GM21526 (cell line): ENCODE results near the gene RAB27A.

Experiments used
- ATAC-seq: cut with Tn5 transposase; IDR thresholded peaks from one replicate; pipeline ENCODE4 v1.9.1; 2021; ENCODE audit warnings: moderate library complexity; ENCODE audit not compliant: unreplicated experiment, low FRiP score

Gene RAB27A

DNA sequence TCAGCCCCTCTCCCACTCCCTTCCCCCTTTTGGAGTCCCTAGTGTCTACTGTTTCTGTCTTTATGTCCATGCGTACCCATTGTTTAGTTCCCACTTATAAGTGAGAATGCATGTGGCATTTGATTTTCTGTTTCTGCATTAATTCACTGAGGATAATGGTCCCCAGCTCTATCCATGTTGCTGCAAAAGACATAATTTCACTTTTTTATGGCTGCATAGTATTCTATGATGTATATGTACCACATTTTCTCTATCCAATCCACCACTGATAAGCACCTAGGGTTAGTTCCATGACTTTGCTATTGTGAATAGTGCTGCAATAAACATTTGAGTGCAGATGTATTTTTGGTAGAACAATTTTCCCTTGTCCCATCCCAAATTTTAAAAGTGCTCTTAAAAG, 58.7 kb downstream of the RAB27A start:
- no peak for ATAC-seq

DNA sequence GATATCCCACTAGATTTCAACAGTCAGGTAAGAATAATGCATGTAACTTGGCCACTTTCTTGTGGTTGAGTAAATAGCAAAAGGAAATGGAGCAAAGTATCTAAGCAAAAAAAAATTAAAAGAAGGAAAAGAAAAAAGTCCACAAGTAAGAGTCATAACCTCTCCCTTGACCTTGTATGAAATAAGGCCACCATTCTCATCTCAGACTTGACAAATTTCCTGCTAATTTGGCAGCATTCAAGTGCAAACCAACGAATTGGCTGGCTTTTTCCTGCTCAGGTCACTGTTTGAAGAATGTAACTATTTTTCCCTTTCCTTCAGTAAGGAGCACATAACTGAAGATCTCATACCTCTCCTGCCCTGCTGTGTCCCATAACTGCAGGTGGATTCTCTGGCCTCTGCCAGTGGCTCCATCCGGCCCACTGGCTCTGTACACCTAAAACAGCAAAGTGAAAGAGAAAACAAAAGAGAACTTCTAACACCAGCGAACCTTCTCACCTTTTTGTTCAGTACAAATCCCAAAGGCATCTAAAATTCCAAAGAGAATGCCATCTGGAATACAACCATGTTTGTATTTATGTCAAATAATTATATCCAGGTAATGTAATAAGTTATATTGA, 59.5 kb downstream of the RAB27A start:
- no peak for ATAC-seq

DNA sequence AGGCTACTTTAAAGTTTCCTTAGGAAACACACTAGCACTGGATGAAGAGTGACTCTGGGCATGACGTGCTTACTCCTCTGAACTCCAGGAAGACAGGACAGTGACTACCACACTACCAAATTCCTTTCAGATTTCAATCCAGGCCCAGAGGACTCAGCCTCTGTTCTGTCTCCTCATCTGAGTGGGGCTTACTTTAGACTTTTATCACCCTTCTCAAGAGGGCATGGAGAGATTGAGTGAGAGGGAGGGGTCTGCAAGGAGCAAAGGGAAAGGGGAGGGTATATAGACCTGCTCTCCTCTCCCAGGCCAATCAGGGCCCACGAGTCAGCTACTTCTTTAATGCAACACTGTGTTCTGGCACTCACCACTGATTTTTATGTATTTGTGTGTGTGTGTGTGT, 63.5 kb downstream of the RAB27A start:
- ATAC-seq = no peak

DNA sequence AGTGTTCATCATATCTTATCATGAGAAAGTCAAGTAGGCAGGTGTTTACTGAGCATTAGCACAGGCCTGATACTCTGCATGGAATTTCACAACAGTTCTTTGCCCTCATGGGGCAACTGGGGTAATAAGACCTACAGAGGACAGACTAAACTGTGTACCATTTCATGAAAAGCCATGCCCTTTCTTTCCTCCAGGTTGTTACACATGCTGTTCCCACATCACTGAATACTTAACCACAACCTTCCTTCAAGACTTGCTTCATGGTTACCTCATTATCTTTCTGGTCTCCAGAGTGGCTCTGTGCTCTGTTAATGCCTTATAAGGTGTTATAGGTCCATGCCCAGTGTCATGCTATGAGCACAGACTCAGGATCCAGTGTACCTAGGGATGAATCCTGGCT, 64.7 kb downstream of the RAB27A start:
- no peak for ATAC-seq

DNA sequence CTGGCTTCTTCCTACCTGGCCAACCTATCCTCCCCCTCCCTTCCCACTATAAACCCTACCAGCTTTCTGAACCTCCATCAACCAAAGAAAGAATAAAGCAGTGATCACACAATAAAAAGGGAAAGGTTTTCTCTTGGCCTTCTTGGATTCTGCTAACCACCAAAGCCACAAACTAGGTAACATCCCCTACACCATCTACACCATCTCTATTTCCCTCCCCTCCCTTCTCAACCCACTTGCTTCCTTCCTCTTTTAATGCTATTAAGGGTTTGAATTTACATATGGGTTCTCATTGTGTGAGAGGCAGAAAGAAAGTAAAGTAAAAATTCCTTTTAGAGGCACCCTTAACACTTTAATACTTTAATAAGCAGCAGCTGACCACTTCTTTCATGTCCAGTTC, 67.0 kb downstream of the RAB27A start:
- peak; percentile 72 for ATAC-seq

DNA sequence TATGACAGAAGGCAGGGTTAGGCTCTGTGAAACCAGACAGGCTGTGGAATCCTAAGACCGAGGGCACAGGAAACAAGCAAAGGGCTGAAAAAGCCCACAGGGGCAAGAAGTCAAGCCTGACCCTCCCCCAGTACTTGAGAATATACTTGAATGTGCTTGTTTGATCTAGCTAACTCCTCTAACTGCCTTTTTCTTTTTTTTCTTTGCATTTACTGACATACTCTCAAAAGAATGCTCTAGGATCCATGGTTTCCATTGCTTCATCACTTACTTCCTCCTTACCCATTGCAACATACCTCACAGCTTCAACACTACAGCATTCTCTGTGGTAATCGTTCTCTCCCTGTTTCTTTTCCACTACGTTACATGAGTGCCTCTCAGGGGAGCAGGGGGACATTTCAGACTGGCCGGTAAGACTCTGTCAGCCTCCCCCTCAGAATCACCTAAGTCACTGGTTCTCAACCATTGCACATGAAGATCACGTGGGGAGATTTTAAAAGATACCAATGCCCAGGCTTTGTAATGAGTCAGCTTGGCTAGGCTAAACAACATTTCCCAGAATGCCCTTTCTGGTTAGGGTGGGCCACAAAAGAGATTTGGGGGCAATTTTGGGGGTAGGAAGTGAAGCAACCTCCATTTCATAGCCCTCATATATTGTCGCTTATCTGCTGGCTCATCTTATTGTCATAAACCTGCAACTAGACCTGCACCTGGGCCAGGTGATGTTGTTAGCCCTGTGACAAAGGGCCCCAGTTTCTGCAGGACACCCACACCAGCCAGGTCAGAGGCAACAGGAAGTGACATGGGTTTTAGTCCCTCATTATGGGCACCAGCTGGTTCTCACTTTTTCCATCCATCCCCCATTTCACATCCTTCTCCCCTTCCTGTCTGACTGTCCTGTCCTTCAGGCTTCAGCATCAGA, 68.3 kb downstream of the RAB27A start:
- no peak for ATAC-seq

DNA sequence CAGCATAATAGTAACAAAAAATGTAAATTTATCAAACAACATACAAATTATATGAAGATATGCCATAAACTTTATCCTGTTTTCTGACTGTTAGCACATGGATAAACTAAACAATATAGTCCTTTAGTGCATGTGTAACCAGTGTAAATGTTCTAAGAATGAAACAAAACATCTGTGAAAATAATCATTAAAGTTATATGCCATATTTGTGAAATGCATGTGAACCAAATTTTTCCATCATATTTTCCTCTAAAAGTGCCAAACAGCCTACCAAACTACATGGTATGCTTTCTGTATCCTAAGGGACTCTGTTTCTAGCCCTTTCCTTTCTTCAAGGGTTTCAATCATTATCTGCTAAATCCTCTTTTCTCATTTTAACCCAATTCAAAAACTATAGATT, 69.0 kb downstream of the RAB27A start:
- no peak for ATAC-seq

DNA sequence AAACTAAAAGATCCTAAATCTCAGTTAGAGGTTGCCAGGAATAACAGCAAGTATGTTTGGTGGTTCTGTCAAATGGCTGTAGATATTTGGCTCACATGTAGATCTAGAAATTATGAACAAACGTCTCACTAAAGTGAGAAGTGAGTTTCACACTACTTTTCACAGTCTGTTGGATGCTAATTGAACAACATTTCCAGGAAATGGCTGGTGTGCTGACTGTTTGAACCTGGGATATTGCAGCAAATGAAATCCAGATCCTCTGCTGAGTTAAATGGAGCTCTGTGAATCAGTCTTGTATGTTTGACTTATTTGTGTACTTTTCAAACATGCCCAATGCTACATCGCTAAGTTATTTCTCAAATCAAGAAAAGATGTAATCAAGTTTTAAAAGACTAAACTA, 71.6 kb downstream of the RAB27A start:
- ATAC-seq = no peak

DNA sequence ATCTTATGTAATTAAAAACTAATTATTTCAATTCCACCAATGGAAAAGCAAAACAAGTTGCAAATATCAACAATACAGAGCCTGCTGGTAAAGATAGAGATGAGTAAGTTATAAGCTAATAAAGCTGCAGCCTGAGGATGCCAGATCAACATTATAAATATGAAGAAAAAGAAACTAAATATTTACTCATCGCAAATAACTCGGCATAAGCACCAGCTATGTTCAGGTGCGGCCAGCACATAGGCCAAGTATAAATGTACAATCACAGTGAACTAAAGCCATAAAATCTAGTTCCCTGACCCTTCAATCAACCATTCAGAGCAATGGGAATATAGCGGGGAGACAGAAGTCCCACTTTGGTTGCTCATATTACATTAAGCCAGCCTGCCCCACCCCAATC, 85.1 kb downstream of the RAB27A start:
- ATAC-seq = no peak

DNA sequence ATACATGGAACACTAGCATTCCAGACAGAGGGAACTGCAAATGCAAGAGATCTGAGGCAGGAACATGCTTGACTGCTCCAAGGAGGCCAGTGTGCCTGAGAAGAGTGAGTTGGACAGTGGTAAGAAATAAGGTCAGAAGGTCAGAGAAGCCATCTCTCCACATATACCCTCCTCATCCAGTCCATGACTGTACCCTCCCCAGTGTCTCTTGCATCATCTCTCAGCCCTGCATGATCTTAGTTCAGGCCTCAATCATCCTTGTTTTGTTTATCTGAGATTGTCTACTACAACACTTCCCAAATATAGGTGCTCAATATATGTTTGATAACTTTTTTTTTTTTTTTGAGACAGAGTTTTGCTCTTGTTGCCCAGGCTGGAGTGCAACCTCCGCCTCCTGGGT, 87.4 kb downstream of the RAB27A start:
- ATAC-seq = no peak

DNA sequence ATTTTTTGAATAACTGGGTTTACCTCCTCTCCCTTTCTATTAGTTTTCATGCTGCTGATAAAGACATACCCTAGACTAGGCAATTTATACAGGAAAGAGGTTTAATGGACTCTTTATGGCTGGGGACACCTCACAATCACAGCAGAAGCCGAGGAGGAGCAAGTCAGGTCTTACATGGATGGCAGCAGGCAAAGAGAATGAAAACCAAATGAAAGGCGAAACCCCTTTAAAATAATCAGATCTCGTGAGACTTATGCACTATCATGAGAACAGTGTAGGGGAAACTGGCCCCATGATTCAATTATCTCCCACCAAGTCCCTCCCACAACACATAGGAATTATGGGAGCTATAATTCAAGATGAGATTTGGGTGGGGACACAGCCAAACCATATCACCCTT, 90.9 kb downstream of the RAB27A start:
- ATAC-seq = no peak

DNA sequence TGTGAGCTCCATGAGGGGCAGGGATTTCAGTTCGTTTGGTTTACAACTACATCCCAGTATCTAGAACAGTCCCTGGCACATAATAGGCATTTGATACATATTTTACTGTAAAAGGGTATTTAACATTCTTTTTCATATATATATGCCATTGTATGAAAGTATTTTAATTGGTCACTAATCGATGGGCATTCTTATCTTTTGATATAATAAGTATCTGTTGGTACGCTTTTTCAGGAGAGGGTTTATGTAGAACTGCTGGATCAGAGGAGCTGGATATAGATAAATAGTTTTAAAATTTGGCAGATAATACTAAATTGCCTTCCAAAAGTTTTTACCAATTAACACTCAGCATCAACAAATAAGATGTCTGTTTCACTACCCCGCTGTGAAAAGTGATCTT, 91.9 kb downstream of the RAB27A start:
- ATAC-seq = no peak

DNA sequence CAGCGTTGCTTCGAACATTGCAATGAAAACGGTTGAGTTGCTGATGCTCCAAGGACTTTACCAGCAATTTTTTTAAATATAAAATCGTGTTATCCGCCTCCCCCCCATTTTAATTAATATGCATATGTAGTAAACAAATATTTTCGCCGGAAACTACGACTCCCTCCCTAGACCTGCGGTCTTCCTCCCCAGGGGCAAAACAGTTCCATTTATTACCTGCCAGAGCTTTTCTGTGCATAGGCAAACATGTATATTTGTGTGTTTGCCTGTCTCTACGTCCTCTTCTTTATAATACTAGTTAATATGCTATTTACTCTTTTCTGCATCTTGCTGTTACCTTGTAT, 92.3 kb downstream of the RAB27A start:
- peak; percentile 7 for ATAC-seq

DNA sequence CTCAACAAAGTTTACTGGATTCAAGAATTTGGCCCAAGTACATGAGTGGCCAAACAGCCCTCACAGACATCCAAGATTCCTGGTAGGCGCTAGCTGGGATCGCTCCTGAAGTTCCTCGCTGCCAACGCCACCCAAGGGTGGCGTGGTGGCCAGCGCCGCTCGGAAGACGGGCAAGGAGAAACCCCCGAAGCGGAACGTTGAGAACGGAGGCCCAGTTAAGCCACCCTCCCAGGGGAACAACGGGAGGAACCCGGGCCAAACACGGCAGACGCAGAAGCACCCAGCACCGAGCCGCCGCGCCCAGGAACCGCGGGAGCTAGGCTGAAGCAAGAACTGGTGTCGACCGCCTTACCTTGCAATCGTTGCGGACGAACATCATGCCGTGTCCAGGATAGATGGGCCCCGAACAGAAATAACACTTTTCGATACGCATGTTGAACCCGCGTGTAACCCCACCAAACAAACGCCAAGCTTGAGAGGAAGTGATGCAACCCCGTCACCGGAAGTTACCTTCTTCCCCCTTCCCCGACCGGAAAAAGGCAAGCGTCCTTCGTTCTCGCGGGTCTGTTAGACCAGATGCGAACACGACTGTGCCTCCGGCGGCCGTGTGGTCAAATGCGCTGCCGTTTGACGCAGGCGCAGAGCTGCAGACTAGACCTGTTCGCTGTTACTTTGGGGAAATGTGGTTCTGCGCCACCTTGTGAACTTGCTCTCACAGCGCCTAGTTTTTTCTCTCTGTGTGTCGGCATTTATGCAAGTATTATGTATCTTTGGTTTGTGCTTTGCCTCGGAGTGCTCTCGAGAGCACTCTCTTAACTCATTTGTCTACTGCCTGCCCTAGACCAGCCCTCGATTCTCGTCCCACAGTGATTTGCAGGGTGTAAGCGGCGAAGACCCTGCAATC, 92.9 kb downstream of the RAB27A start, which contains the start of gene RSL24D1:
Gene RSL24D1, minus strand, starts transcription at position 484 of the 904 bp plus-strand sequence. Its CDS starts 51 bp downstream, at position 433.
- peak; percentile 97 for ATAC-seq

DNA sequence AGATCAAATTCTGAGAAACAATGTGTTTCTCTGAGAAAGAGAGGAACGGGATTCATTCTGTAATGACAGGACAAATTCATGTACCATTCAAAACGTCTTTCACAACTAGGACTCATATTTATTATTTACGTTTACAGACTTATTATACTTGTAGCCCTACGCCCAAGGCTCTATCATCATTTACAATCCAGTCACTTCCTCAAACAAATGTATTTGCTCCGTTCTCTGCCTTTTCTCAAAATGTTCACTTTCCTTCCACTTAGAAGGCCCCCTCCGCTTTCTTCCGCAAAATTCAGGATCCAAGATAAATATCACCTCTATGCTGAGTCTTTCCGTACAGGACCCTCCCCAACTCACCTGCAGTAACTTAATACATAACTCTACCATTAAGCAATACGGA, 93.6 kb downstream of the RAB27A start:
- ATAC-seq = no peak

DNA sequence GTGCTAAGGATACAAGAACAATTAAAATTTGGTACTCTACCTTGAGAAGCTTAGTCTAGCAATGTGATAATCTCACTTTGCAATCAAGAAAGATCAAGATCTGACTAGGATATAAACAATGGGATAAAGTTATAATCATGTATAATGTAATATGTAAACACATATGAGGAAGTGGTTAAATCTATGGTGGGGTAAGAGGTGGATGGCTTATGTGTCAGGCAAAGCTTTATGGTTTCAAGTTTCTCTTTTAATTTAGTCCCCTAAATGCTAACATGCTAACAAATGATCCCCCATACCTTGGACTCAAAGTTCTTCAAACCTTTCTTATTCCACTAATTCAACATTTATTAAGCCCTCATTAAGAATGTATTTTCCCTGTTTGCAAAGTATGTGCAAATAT, 95.4 kb downstream of the RAB27A start:
- no peak for ATAC-seq

DNA sequence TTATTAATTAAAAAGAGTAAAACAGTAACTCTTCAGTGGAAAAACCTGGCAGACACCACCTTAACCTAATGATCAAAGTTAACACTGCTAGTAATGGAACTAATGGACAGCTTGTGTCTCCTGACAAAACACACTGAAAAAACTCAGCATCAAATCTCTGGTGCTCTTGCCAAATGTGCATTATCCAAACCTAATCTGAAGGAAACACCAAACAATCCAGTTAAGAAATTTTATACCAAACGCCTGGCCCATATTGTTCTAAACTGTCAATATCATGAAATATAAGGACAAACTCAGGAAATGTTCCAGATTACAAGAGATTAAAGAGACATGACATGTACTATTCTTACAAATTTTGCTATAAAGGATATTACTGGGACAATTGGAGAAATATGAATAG, 103.3 kb downstream of the RAB27A start:
- ATAC-seq = no peak

DNA sequence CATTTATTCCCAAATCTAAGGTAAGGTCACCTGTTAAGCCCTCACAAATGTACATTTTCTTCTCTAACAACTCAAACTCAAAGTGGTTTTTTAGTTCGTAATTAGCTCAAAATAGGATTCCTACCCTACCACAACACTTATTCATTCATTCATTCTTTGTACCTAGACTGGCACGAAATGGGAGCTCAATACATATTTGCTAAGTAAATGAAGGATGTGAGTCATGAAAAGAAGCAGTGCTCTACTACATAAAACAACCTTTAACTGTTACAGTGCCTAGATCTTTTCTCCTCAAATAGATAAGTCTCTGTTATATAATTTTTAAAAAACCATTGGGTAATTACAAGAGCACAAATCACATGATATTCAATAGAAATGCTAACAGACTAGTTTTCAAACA, 105.9 kb downstream of the RAB27A start:
- ATAC-seq = no peak

DNA sequence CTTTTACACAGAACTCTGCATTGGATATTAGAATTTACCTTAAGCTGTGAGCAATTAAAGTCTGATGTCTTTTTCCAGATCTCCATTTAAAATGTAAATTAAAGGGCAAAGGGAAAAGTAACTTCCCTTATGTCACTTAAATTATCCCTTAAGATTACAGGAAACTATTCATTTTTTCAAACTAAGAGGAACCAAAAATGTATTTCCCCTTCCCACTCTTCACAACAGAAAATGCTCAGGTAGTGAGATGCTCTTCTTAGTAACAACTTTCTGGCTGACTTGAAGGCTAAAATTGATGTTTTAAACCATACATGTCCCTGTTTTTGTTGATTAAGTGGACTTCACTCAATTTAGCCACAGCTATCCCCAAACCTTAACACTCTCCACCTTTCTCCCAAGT, 110.5 kb downstream of the RAB27A start:
- no peak for ATAC-seq

DNA sequence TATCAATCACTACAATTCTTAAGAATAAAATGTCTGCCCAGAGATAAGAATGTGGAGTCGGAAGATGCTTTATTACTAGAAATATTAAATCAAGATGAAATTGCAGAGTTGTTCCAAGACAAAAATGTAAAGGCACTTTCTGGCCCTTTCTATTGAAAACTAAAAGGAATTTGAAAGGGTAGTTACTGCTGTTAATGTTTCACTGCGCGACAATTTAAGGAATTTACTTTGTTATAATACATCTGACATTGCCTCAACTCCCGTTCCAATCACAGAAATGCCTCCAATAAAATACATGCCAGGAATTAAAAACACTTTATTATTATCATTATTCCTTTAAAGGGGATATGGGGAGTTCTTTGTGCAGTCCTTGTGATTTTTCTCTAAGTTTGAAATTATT, 119.3 kb downstream of the RAB27A start:
- ATAC-seq = no peak

DNA sequence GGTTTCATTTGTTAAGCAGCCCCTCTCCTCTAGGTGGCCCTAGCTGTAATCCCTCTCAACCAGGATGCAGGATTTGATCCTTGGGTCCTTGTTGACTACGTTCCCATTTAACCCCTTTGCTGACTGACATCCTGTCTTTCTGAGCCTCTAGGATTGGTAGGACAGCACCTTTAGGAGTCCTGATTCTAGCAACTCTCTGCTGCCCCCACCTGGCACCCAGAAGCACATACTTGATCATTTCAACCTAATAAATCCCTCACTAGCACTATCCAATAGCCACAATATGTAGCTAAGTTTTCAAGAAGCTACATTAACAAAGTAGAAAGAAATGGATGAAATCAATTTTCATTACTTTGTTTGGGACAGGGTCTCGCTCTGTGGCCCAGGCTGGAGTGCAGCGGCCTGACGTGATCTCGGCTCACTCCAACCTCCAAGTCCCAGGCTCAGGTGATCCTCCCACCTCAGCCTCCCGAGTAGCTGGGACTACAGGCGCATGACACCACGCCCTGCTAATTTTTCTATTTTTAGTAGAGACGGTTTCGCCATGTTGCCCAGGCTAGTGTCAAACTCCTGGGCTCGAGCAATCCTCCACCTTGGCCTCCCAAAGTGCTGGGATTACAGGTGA, 121.2 kb downstream of the RAB27A start:
- ATAC-seq = peak; percentile 77
